Stimulated activated CD4-positive, alpha-beta T cell treated with anti-CD3 and anti-CD28 coated beads, Interleukin-12 subunit alpha, Interleukin-12 subunit beta, amount 100 ng/mL, for 4 hours (primary cell): ENCODE data around the gene FAM217B.

Experiments used
- DNase-seq: peaks from one replicate; pipeline ENCODE4 v3.0.0-alpha.2; 2020

FAM217B gene

DNA sequence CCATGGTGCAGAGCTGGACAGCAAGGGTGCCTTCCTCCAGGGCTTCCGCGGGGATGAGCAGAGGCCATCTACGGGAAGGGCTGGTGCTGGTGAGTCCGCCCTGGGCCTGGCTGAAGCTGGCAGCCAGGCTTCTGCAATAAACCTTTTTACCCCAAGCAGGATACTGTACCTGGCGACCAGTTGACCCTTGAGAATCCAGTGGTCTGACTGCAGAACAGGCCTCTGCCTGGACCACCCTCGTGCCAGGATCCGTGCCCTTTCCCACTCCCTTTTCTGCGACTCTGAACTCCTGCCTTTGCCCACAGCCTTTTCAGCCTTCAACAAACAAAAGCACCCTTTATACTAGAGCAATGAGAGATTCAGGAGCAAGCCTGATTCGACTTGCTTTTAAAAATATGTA, 36.9 kb downstream of the FAM217B start:
- DNase-seq, result no peak

DNA sequence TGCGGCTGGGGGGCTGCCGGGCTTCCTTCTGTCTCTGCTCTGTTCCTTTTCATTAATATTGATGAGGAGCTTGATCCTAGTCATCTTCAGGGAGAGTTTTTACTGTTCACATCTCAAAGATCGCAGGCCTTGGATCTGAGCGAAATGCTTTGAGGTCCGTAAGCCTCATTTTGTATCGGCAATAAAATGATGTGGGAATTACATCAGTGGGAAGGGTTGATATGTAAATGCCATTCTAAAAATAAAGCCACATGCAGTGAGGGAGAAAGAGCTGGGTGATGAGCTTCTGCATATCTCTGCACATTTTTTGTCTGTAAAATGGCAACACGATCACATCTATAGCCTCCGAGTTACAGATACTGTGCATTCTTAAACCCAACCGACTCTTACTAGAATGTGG, 42.9 kb downstream of the FAM217B start:
- no peak for DNase-seq

DNA sequence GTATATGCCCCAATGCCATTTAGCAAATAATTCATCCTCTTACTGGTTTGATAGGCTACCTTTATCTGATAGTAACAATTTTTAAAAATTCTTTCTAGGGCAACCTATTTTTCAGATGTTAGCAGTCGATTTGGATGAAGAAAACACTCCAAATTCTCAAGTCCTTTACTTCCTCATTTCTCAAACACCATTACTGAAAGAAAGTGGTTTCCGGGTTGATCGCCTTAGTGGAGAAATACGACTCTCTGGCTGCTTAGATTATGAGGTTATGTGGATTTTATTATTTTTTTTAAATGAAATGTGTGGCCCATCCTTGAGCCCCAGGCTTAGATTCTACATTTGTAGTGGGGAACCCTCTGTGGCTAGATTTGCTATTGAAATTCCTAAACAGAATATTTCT, 44.4 kb downstream of the FAM217B start:
- no peak for DNase-seq

DNA sequence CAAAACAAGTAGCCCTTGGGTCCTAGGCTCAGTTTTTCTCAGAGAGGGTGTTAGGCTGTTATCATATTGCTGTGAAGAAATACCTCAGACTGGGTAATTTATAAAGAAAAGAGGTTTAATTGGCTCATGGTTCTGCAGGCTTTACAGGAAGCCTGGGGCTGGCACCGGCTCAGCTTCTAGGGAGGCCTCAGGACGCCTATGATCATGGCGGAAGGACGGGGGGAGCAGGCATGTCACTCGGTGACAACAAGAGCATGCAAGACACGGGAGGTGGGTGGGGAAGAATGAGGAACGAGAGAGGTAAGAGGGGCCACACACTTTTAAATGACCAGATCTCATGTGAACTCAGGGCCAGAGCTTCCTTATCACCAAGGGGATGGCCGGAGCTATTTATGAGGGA, 45.0 kb downstream of the FAM217B start:
- DNase-seq, result no peak

DNA sequence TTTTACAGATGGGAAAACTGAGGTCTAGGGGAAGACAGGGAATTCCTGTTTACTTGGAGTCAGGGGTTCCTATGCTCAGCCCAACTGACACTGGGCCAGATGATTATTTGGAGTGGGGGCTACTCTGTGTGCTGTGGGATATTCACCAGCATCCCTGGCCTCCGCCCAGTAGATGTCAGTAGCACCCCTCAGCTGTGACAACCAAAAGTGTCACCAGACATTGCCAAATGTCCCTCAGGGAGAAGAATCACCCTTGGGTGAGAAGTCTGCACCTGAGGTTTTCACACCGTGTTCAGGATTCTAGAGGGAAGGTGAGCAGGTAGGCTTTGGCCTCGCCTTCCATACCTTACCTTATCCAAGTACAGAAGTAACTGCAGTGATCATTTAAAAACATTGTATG, 45.7 kb downstream of the FAM217B start:
- DNase-seq, result no peak

DNA sequence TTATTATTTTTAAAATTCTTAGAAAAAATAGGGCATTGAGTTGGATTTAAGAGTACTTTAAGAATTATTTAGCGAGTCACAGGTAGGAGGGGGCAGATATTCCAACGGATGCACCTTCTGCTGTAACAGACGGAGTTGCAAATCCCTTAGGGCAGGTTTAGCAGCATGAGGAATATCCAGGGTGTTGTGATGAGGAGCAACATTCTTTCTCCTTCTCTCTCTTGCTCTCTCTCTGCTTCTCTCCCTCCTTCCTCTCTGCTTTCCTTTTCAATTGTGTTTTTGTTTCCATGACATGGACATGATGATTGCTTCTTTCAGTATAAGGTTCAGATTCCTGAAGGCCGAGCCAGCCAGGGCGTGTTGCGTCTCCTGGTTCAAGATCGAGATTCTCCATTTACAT, 46.9 kb downstream of the FAM217B start:
- DNase-seq, result no peak

DNA sequence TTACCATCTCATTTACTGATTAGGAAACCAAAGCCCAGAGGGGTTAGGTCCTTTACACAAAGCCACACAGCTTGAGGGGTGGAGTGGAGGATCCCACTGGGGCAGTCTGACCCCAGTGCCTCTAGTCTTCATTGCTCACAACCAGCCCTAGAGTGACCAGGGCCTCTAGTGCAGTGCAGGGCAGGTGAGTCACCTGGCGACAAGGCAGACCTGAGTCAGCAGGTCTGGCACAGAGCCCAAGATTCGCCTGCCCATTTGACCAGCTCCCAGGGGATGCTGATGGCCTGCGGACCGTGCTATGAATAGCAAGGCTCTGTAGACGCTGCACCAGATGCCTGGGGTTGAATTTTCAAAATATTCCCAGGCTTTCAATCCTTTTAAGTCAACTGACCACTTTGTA, 48.0 kb downstream of the FAM217B start:
- no peak for DNase-seq

DNA sequence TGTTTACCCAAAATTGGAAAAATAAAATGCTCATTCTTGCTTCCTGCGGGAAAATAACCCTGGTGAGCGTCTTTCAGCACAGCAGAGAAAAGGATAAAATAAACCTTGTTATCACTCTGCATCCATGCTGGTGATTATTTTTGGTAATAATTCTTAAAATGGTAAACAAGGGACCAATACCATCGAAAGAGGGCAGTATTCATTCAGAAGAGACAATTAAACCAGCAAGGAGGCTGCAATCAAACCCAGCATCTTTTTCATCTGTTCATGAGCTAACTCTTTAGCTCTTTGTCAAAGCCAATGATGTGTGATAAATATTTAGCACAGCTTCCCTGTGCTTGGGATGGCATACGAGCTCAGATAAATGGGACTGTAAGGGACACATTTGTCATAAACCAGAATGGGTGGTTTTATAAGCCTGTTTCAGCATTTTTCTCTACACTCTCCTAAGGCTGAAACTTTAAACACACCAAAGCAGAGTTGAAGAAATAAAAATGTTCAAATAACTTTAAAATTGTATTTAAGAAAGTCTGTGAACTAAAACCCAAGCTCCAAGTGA, 52.4 kb downstream of the FAM217B start:
- DNase-seq, result no peak

DNA sequence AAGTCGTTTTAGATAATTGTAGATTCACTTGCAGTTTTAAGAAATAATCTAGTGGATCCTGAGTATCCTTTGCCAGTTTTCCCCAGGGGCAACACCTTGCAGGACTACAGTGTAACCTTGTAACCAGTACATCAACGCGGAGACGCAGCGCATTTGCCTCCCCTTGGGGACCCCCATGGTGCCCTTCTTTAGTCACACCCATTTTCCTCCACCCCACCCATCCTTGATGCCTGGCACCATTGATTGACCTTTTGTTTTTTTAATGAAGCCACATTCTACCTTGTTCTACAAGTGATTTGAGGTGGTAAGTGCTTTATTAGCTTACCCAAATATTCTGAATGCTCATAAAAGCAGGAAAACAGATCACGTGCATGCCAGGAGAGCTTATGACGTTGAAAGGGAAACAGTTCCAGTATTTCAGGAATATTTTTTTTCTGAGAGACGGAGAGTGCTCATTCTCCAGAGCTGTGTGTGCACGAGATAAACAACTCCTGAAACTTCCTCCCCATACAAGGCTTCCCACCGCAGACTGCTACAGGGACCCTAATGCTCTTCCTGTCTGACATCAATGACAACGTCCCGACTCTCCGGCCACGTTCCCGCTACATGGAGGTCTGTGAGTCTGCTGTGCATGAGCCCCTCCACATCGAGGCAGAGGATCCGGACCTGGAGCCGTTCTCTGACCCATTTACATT, 53.7 kb downstream of the FAM217B start:
- no peak for DNase-seq

DNA sequence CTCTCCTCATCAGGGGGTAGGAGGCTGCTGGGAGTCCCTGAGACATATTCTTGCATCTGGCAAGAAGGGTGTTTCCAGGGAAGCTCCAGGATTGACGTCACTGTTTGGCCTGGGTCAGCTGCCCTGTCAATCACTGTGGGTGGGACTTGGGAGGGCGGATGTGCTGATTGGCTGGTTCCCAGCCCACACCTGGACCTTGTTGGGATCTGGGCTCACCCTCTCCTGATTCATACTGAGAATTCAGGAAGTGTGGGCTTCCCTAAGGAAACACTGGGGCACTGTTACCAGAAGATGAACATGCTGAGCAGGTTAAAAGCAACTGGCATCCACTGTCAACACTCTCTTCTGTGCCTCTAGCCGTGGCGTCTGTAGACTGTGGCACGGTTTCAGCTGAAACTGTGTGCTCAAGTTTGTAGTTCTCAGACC, 54.5 kb downstream of the FAM217B start:
- DNase-seq, result no peak

DNA sequence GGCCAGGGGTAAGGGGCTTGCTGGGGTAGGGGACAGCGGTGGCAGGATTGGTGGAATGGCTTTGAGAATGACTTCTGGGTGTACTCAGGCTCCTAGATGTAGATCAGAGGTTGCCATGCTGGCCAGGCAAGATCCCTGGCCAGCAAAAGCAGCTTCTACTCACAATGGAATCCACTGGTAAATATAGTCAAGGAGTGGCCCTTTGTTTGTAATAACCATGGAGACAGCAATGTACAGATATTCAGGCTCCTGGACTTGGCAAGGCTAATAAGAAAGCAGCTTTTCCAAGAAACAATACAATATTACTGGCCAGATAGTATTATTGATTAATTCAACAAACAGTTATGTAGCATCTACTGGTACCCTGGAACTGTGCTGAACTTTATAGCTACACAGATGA, 55.9 kb downstream of the FAM217B start:
- DNase-seq, result no peak

DNA sequence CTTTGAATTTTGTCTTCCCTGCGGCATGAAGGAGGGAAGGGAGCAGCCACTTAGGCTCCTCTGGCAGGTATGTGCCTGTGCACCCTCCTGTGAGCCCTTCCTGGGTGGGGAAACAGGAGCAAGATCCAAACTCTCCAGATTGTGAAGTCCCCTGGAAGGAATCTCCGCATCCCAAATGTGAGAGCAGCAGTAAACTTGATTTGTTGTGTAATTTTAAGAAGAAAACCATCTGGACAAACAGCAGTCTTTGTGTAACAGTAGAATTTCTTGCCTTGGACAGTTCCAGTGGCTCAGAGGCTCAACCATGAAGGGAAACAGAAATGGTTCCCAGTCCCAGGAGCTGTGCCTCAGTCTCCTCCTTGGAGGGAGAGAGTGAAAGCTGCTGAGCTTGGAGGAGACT, 57.7 kb downstream of the FAM217B start:
- no peak for DNase-seq
